Coronary artery (tissue), 2 donors: Measurements from ENCODE around the gene KNSTRN.

ENCODE experiments used
- DNase-seq: peaks from one replicate; pipeline ENCODE4 v3.0.0-alpha.2; 2017; ENCODE audit warnings: low spot score
- H3K27ac ChIP-seq, 2 donors: fragments of 200-600 bp; sonication (generic); one replicate each; pipeline ENCODE4 v1.5.1; 2016 to 2019
- H3K4me3 ChIP-seq: fragments of 200-600 bp; sonication (generic); 2 replicates; pipeline ENCODE4 v1.5.1; 2016; ENCODE audit warnings: mild to moderate bottlenecking, moderate library complexity
- TF ChIP-seq, protein P1 (sequence below): fragments of 200-600 bp; sonication (generic); IDR thresholded peaks from one replicate; pipeline ENCODE4 v1.5.1; 2019; ENCODE audit warnings: antibody characterized with exemption

KNSTRN gene

GRCh38 chr15:40361640-40362039, 20.9 kb upstream of the KNSTRN start:
- TF ChIP-seq, protein P1, sequence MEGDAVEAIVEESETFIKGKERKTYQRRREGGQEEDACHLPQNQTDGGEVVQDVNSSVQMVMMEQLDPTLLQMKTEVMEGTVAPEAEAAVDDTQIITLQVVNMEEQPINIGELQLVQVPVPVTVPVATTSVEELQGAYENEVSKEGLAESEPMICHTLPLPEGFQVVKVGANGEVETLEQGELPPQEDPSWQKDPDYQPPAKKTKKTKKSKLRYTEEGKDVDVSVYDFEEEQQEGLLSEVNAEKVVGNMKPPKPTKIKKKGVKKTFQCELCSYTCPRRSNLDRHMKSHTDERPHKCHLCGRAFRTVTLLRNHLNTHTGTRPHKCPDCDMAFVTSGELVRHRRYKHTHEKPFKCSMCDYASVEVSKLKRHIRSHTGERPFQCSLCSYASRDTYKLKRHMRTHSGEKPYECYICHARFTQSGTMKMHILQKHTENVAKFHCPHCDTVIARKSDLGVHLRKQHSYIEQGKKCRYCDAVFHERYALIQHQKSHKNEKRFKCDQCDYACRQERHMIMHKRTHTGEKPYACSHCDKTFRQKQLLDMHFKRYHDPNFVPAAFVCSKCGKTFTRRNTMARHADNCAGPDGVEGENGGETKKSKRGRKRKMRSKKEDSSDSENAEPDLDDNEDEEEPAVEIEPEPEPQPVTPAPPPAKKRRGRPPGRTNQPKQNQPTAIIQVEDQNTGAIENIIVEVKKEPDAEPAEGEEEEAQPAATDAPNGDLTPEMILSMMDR: no peak
- no peak for DNase-seq
- Histone ChIP-seq H3K4me3 (no peak overlapping the region), H3K27ac (no peak overlapping the region)

DNA sequence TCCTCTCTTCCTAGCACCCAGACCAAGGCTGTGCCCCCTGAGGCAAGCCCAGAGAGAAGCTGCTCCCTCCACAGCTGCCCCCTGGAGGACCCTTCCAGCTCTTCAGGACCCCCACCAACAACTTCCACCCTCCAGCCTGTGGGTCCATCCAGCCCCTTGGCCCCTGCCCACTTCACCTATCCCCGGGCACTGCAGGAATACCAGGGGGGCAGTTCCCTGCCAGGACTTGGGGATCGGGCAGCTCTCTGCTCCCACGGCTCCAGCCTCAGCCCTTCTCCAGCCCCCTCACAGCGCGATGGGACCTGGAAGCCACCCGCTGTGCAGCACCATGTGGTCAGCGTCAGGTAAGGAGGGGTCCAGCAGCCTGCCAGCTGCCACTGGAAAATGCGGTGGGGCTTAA, 18.9 kb upstream of the KNSTRN start:
- TF ChIP-seq, protein P1: no peak
- no peak overlapping the region for H3K27ac ChIP-seq
- H3K4me3 ChIP-seq: no peak overlapping the region
- DNase-seq: no peak

DNA sequence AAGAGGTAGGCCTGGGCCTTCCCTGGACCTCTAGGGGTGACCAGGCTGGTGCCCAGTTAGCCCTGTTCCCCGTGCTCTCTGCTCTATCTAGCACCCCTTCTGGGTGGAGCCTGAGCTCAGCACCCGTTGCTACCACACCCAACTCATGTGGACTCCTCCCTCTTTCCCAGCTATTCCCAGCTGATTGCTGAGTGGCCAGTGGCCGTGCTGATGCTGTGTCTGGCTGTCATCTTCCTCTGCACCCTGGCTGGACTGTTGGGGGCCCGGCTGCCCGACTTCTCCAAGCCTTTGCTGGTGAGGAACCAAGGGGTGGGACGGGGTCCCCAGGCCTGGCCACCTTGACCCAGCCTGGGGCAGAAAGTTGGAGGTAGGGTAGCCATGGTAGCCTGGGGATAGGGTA, 18.3 kb upstream of the KNSTRN start:
- TF ChIP-seq, protein P1: no peak
- H3K4me3 ChIP-seq: no peak overlapping the region
- no peak overlapping the region for H3K27ac ChIP-seq
- no peak for DNase-seq

- H3K27ac ChIP-seq: no peak overlapping the region
- TF ChIP-seq, protein P1: no peak
- no peak overlapping the region for H3K4me3 ChIP-seq
- no peak for DNase-seq
Observed at GRCh38 chr15:40365016-40365415, 17.5 kb upstream of the KNSTRN start.

- Histone ChIP-seq H3K27ac (no peak overlapping the region), H3K4me3 (no peak overlapping the region)
- no peak for DNase-seq
- TF ChIP-seq, protein P1: no peak
Observed at GRCh38 chr15:40365624-40366456, 16.7 kb upstream of the KNSTRN start.

GRCh38 chr15:40366457-40367370, 15.8 kb upstream of the KNSTRN start:
- DNase-seq: no peak
- TF ChIP-seq, protein P1: no peak
- Histone ChIP-seq H3K27ac (peak overlapping the region in 1 of 2 donors; percentile 59), H3K4me3 (no peak overlapping the region)
